Activated CD4-positive, alpha-beta T cell treated with anti-CD3 and anti-CD28 coated beads, Interleukin-2, amount 50 U/mL, for 4 hours (primary cell): ENCODE measurements around the gene CAPN12.
A peak's percentile ranks its signal among the peaks of the same experiment; 100 is the strongest.
"Not testable (repeated sequence)": the region's sequence is repeated elsewhere in the genome, so short reads cannot be mapped to it uniquely, and the experiment has no call there.

Experiments
- DNase-seq, 2 experiments: peaks; one replicate each; pipeline ENCODE4 v3.0.0-alpha.2; 2020

Gene CAPN12

GRCh38 chr19:38744298-38744681 lies at the start of gene CAPN12:
CAPN12 (minus strand) TSS chr19:38744474; CDS start chr19:38744165, 309 bp downstream.
- DNase-seq: no peak

GRCh38 chr19:38793671-38794070 lies 49.4 kb upstream of the CAPN12 start:
- DNase-seq: no peak

- DNase-seq: no peak
Observed at GRCh38 chr19:38793177-38793576, 48.9 kb upstream of the CAPN12 start.

- peak in 1 of 2 experiments; percentile 11 for DNase-seq
Observed at GRCh38 chr19:38792250-38793111, 48.2 kb upstream of the CAPN12 start.

- DNase-seq: not testable (repeated sequence)
Observed at GRCh38 chr19:38791451-38792064, 47.3 kb upstream of the CAPN12 start.

GRCh38 chr19:38790507-38791403 lies 46.5 kb upstream of the CAPN12 start:
- not testable (repeated sequence) for DNase-seq

GRCh38 chr19:38788478-38789243 lies 44.4 kb upstream of the CAPN12 start, which contains the start of gene LGALS7B:
LGALS7B (plus strand) TSS chr19:38789200; CDS start chr19:38789227, 27 bp downstream.
- DNase-seq: no peak

- no peak for DNase-seq
Observed at GRCh38 chr19:38786572-38787265, 42.4 kb upstream of the CAPN12 start.

- DNase-seq: not testable (repeated sequence)
Observed at GRCh38 chr19:38786061-38786460, 41.8 kb upstream of the CAPN12 start.

GRCh38 chr19:38785187-38785699 lies 41.0 kb upstream of the CAPN12 start:
- no peak for DNase-seq

- no peak for DNase-seq
Observed at GRCh38 chr19:38784224-38784623, 40.0 kb upstream of the CAPN12 start.

GRCh38 chr19:38782212-38782611 lies 37.9 kb upstream of the CAPN12 start:
- not testable (repeated sequence) for DNase-seq

GRCh38 chr19:38781058-38781457 lies 36.8 kb upstream of the CAPN12 start:
- no peak for DNase-seq

- DNase-seq: no peak
Observed at GRCh38 chr19:38780443-38780842, 36.2 kb upstream of the CAPN12 start.

- DNase-seq: no peak
Observed at GRCh38 chr19:38778733-38779132, 34.5 kb upstream of the CAPN12 start.

- DNase-seq: no peak
Observed at GRCh38 chr19:38774181-38774950, 30.1 kb upstream of the CAPN12 start.

- no peak for DNase-seq
Observed at GRCh38 chr19:38773469-38774177, 29.3 kb upstream of the CAPN12 start, which contains the start of gene LGALS7. LGALS7 (minus strand) TSS chr19:38773517; CDS start chr19:38773492, 25 bp downstream.

GRCh38 chr19:38771569-38771968 lies 27.3 kb upstream of the CAPN12 start:
- DNase-seq: not testable (repeated sequence)

- DNase-seq: not testable (repeated sequence)
Observed at GRCh38 chr19:38770949-38771275, 26.6 kb upstream of the CAPN12 start.
